ENCODE data around the gene ZNF91.
"Not testable (repeated sequence)": the region's sequence is repeated elsewhere in the genome, so short reads cannot be mapped to it uniquely, and the experiment has no call there.

Gene ZNF91

GRCh38 chr19:23395722-23396117 lies 449 bp upstream of the ZNF91 start:
- DNase-seq (ENCODE audit: low spot score): not testable (repeated sequence)

DNA sequence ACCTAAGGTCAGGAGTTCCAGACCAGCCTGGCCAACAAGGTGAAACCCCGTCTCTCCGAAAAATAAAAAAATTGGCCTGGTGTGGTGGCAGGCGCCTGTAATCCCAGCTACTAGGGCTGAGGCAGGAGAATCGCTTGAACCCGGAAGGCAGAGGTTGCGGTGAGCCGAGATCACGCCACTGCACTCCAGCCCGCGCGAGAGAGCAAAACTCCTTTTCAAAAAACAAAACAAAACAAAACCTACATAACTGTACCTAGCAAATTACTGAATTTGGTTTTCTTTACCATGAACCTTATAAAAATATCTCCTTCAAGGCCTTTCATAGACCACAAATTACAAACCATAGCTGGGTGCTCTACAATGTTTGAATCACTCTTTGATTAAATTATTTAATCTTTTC lies 760 bp downstream of the ZNF91 start:
- peak; percentile 16 for DNase-seq (ENCODE audit: low spot score)

DNA sequence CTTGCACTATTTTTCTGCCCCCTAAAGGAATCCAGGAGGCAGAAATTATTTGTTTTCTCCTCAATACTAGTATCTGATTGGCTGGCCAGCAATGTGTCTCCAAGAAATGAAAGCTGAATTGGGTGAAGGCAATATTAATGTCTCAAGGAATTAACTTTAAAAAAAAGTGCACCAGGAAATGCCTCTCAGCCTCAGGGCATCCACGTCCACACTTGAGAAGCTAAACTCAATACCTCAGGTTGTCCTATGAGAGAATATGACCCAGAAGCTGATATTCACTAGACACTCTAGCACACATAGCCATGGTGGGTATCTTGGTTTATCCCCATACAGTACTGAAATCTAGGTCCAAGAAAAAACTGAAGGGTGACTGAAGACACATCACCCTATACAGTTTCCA lies 2.1 kb downstream of the ZNF91 start:
- DNase-seq (ENCODE audit: low spot score): no peak

DNA sequence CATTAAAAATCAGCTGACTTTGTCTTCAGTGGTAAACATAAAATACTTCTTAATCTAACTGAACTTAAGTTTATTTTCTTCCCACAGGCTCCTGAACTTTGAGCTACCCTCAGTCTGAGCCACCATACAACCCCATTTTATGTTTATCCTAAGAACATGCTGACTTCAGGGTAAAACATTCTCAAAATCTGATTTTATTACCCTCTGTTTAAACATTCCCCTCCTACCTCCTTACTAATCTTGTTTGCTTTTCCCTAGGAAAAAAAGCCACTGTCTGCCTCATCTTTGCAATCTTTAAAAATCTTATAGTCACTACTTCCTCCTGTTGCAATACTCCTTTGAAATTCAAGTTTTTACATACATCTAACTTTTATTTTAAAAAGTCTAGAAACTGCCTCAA lies 4.0 kb downstream of the ZNF91 start:
- DNase-seq (ENCODE audit: low spot score): no peak

- no peak for DNase-seq (ENCODE audit: low spot score)
Measured at GRCh38 chr19:23385404-23385803, 9.9 kb downstream of the ZNF91 start.

DNA sequence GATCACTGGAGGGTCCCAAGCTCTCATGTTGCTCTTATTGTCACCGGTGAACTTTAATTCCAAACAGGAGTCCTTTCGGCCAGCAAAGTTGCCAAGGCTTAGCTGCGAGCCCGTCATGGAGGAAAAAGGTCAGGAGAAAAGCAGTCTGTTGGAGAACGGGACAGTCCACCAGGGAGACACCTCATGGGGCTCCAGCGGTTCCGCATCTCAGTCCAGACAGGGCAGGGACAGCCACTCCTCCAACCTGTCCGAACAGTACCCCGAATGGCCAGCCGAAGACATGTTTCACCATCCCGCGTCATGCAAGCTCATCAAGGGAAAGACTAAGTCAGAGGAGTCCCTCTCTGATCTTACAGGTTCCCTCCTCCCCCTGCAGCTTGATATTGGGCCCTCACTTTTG lies 10.4 kb downstream of the ZNF91 start:
- DNase-seq (ENCODE audit: low spot score): no peak

DNA sequence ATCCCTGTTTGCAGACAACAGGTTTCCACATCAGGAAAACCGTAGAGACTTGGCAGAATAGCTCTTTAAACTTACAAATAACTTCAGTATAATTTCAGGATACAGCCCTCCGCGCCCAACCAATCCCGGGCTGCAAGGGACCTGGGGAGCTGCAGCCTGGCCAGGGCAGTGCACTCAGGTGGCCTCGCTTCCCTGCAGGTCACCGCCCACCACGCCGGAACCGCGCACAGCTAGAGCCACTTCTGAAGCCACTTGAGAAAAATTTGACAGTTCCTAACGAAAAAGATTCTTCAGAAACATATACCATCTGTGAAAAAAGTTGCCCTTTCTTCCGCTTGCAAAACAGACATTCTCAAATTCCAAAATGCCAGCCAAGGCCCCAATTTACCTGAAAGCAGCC lies 11.1 kb downstream of the ZNF91 start:
- no peak for DNase-seq (ENCODE audit: low spot score)

GRCh38 chr19:23382955-23383354 lies 12.3 kb downstream of the ZNF91 start:
- DNase-seq (ENCODE audit: low spot score): no peak

DNA sequence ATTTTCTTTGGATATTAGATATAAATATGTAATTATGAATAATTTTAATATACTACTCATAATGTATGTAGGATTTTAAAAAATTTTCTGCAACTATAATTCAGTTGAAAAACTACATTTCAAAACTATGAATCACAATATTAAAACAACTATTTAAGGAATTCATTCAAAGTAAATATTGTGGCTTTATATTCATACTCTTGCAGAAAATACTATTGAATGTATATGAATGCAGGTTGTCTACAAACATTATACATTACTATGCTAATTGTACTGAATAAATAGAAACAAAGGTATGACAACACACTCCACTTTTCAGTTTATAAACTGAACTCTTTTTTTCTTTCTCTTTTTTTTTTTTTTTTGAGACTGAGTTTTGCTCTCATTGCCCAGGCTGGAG lies 14.2 kb downstream of the ZNF91 start:
- no peak for DNase-seq (ENCODE audit: low spot score)

DNA sequence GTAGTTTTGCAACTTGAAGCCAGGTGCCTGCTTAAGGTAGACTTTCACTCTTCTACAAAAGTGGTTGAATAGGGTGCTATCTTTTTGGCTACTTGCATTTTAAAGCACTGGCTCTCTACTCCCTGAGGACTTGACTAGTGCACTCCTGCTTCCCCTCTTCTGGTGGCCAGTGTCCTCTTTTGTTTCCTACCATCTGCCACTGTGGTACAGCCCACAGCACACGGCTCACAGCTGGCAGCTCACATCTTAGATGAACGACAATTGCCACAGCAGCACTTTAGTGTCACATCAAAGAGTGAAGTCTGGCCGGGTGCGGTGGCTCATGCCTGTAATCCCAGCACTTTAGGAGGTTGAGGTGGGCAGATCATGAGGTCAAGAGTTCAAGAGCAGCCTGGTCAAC lies 15.6 kb downstream of the ZNF91 start:
- not testable (repeated sequence) for DNase-seq (ENCODE audit: low spot score)

GRCh38 chr19:23378948-23379347 lies 16.3 kb downstream of the ZNF91 start:
- DNase-seq (ENCODE audit: low spot score): no peak

- DNase-seq (ENCODE audit: low spot score): no peak
Measured at GRCh38 chr19:23377276-23377675, 18.0 kb downstream of the ZNF91 start.

DNA sequence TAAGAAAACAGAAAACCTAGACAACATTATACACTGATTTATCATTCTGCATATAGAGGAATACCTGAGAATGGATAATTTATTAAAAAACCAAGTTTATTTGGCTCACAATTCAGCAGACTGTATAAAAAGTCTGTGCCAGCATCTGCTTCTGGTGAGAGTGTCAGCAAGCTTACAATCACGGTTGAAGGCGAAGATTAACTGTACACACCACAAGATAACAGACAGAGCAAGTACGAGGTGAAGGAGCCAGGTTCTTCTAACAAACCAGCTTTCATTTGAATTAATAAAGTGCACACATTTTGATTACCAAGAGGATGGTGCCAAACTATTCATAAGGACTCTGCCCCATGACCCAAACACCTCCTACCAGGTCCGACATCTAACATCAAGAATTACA lies 28.8 kb downstream of the ZNF91 start:
- no peak for DNase-seq (ENCODE audit: low spot score)

- DNase-seq (ENCODE audit: low spot score): not testable (repeated sequence)
Measured at GRCh38 chr19:23366031-23366430, 29.2 kb downstream of the ZNF91 start.

- DNase-seq (ENCODE audit: low spot score): no peak
Measured at GRCh38 chr19:23365222-23365621, 30.0 kb downstream of the ZNF91 start.

DNA sequence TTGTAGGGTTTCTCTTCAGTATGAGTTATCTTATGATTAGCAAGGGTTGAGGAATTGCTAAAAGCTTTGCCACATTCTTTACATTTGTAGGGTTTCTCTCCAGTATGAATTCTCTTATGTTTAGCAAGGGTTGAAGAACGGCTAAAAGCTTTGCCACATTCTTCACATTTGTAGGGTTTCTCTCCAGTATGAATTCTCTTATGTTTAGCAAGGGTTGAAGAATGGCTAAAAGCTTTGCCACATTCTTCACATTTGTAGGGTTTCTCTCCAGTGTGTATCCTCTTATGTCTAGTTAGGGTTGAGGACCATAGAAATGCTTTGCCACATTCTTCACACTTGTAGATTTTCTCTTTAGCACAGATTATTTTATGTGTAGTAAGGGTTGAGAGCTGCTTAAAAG lies 33.4 kb downstream of the ZNF91 start:
- DNase-seq (ENCODE audit: low spot score): not testable (repeated sequence)

GRCh38 chr19:23351806-23352205 lies 43.5 kb downstream of the ZNF91 start:
- DNase-seq (ENCODE audit: low spot score): no peak

DNA sequence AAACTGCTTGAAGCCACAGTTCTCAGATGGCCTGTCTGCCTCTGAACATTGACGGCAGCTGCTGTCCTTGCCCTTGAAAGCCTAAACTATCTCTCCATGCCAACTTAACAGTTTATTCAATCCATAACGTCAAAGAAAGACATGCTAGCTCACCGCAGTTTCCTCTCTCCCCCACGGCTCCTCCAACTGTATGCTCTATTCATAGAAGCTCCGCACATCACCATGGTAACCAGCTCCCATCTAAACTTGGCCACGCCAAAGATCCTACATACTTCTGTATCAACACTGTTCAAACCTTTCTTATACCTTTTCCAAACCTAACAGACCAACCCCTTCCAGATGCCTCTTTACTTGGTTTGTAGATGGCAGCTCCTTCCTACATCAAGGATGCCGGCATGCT lies 48.6 kb downstream of the ZNF91 start:
- no peak for DNase-seq (ENCODE audit: low spot score)

DNA sequence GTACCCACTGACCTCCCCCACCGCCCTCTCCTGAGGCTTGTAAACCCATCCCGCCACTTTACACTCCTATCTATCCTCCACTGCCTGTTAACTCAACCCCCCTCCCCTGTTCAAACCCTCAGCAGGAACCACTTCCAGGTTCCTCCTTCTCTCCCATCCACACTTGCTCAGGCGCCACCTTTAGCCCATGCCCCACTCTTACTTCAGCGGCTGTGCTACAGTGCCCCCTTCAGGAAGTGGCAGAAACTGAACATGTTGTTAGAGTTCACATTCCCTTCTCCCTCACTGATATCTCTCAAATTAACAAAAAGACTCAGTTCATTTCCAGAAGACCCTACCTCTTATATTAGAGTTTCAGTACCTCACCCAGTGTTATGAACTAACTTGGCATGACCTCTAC lies 49.4 kb downstream of the ZNF91 start:
- DNase-seq (ENCODE audit: low spot score): no peak

GRCh38 chr19:23343434-23344010 lies 51.7 kb downstream of the ZNF91 start:
- no peak for DNase-seq (ENCODE audit: low spot score)

GRCh38 chr19:23328211-23328610 lies 67.1 kb downstream of the ZNF91 start:
- no peak for DNase-seq (ENCODE audit: low spot score)

GRCh38 chr19:23321953-23322549 lies 73.2 kb downstream of the ZNF91 start:
- DNase-seq (ENCODE audit: low spot score): no peak

DNA sequence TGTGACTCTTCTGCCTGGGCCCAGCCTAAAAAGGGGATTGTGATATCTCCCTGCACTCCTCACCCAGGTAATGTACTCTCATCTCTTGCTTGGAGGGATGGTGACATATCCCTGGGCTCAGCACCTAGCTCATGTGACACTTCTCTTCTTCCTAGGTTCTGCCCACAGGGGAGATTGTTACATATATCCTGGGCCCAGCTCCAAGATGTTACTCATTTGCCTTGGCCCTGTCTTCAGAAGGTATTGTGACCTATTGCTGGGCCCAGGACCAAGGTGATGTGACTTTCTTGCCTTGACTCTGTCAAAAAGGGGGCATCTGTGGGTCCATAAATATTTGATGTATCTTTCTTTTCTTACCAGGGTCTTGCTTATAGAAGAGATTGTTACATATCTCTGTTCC lies 73.9 kb downstream of the ZNF91 start:
- not testable (repeated sequence) for DNase-seq (ENCODE audit: low spot score)

DNA sequence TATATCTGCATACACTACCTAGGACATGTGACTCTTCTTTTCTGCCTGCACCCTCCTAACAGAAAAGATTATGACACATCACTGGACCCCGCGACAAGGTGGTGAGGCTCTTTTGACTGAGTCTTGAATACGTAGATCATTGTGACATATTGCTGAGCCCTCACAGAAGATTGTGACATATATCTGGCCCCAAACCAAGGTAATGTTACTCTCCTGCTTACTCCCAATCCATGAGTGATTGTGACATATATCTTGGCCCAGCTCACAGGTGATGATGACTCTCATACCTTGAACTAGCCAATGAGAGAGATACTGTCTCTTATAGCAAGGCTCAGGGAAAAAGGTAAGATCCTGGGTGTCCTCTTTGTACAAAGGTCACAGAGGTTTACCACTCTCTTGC lies 75.7 kb downstream of the ZNF91 start:
- DNase-seq (ENCODE audit: low spot score): not testable (repeated sequence)

Data from kidney capillary endothelial cell (primary cell).